OCI-LY1 (cell line): ENCODE data around the gene RILPL2.

Experiments used
- H2AFZ ChIP-seq: fragments of 200-600 bp; sonication (generic), shearing (Covaris generic); 2 replicates; pipeline ENCODE4 v1.6.0; 2014; ENCODE audit warnings: antibody characterized with exemption, mild to moderate bottlenecking, low read length
- H3F3A ChIP-seq: fragments of 200-600 bp; sonication (generic), shearing (Covaris generic); 2 replicates; pipeline ENCODE4 v1.6.0; 2014; ENCODE audit warnings: mild to moderate bottlenecking, antibody characterized with exemption, low read length, moderate library complexity; ENCODE audit not compliant: insufficient read depth
- H3K27ac ChIP-seq: fragments of 200-600 bp; sonication (generic); 2 replicates; pipeline ENCODE4 v1.5.1; 2014; ENCODE audit warnings: low read length, mixed run types, mild to moderate bottlenecking, low read depth; ENCODE audit not compliant: poor library complexity, severe bottlenecking
- H3K27me3 ChIP-seq: fragments of 200-600 bp; sonication (generic); 2 replicates; pipeline ENCODE4 v1.6.0; 2014; ENCODE audit warnings: antibody characterized with exemption, mild to moderate bottlenecking, low read length, moderate library complexity; ENCODE audit not compliant: insufficient read depth
- H3K36me3 ChIP-seq: fragments of 200-600 bp; sonication (generic); 2 replicates; pipeline ENCODE4 v1.6.1; 2014; ENCODE audit warnings: mild to moderate bottlenecking, antibody characterized with exemption, low read length, moderate library complexity, mixed read lengths; ENCODE audit not compliant: insufficient read depth
- H3K4me1 ChIP-seq: fragments of 200-600 bp; sonication (generic); 2 replicates; pipeline ENCODE4 v1.5.1; 2014; ENCODE audit warnings: mild to moderate bottlenecking, low read length, moderate library complexity; ENCODE audit not compliant: insufficient read depth, severe bottlenecking
- H3K4me2 ChIP-seq: fragments of 200-600 bp; sonication (generic), shearing (Covaris generic); 2 replicates; pipeline ENCODE4 v1.6.1; 2014; ENCODE audit warnings: low read length
- H3K4me3 ChIP-seq: fragments of 200-600 bp; sonication (generic); 2 replicates; pipeline ENCODE4 v1.5.1; 2014; ENCODE audit warnings: low read length, low read depth, mild to moderate bottlenecking, mixed read lengths; ENCODE audit not compliant: poor library complexity, severe bottlenecking
- H3K79me2 ChIP-seq: fragments of 200-600 bp; shearing (Covaris generic); 2 replicates; pipeline ENCODE4 v1.6.1; 2016; ENCODE audit warnings: mixed run types, low read length, mixed read lengths; ENCODE audit not compliant: insufficient read depth
- H3K9ac ChIP-seq: fragments of 200-600 bp; sonication (generic), shearing (Covaris generic); 2 replicates; pipeline ENCODE4 v1.6.1; 2014; ENCODE audit warnings: mild to moderate bottlenecking, low read length, mixed read lengths
- H3K9me2 ChIP-seq: fragments of 200-600 bp; sonication (generic), shearing (Covaris generic); 2 replicates; pipeline ENCODE4 v1.6.1; 2014; ENCODE audit warnings: low read depth, mild to moderate bottlenecking, low read length, mixed read lengths
- H3K9me3 ChIP-seq: fragments of 200-600 bp; shearing (Covaris generic); 2 replicates; pipeline ENCODE4 v1.6.1; 2014; ENCODE audit warnings: low read length, mixed read lengths
- H4K20me1 ChIP-seq: fragments of 200-600 bp; sonication (generic), shearing (Covaris generic); 2 replicates; pipeline ENCODE4 v1.6.0; 2016; ENCODE audit warnings: mild to moderate bottlenecking, low read length; ENCODE audit not compliant: insufficient read depth
- CTCF ChIP-seq: fragments of 200-600 bp; sonication (generic), shearing (Covaris generic); IDR thresholded peaks from 2 replicates; pipeline ENCODE4 v1.5.1; 2017; ENCODE audit warnings: mild to moderate bottlenecking, antibody characterized with exemption, low read length, moderate library complexity, mixed read lengths
- EZH2 ChIP-seq: fragments of 200-600 bp; sonication (generic), shearing (Covaris generic); IDR thresholded peaks from 2 replicates; pipeline ENCODE4 v1.8.0; 2017; ENCODE audit warnings: borderline replicate concordance, mixed run types, mild to moderate bottlenecking, antibody characterized with exemption, low read length, moderate library complexity, mixed read lengths

RILPL2 gene

DNA sequence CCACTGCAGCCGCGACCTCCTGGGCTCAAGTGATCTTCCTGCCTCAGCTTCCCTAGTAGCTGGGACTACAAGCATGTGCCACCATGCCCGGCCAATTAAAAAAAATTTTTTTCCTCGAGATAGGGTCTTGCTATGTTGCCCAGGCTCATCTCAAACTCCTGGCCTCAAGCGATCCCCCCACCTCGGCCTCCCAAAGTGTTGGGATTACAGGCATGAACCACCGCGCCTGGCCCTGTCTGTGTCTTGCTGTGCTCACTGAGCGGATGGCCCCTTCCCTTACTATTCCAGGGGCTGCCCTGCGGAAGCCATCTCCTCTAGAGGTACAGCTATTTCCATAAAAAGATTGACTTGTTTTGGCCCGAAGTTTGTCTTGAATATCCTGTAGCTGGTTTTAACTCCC lies 41.6 kb upstream of the RILPL2 start:
- H3K4me3 ChIP-seq, result no peak overlapping the region
- no peaks in the 10 kb centered on the region for H3K9me3 ChIP-seq
- H3K27ac ChIP-seq, result peak overlapping the region; percentile 61
- no peaks in the 10 kb centered on the region for H3K27me3 ChIP-seq
- no peaks in the 10 kb centered on the region for H3K36me3 ChIP-seq
- H3K4me1 ChIP-seq, result peaks cover 81% of the 10 kb centered on the region
- peaks cover 5% of the 10 kb centered on the region; the same call in 1 of the 2 replicates for H3F3A ChIP-seq
- no peak overlapping the region for H3K4me2 ChIP-seq
- H4K20me1 ChIP-seq, result no peaks in the 10 kb centered on the region
- H2AFZ ChIP-seq, result no peak overlapping the region
- TF ChIP-seq EZH2, result no peak
- TF ChIP-seq CTCF, result no peak
- no peaks in the 10 kb centered on the region for H3K9me2 ChIP-seq
- no peak overlapping the region for H3K9ac ChIP-seq
- H3K79me2 ChIP-seq, result no peaks in the 10 kb centered on the region

- Histone ChIP-seq H3K9me2 (no peaks in the 10 kb centered on the region), H3K4me2 (peak overlapping the region; percentile 69), H3F3A (peaks cover 5% of the 10 kb centered on the region; the same call in 1 of the 2 replicates), H2AFZ (no peak overlapping the region), H3K4me1 (peaks cover 65% of the 10 kb centered on the region), H3K9me3 (no peaks in the 10 kb centered on the region), H3K36me3 (peaks cover 14% of the 10 kb centered on the region; the same call in 1 of the 2 replicates), H3K27me3 (no peaks in the 10 kb centered on the region), H4K20me1 (no peaks in the 10 kb centered on the region), H3K79me2 (no peaks in the 10 kb centered on the region), H3K27ac (peak overlapping the region; percentile 93), H3K4me3 (peak overlapping the region; percentile 45), H3K9ac (peak overlapping the region; percentile 37)
- TF ChIP-seq CTCF, result no peak
- no peak for TF ChIP-seq EZH2
Observed at GRCh38 chr12:123475246-123475703, 38.8 kb upstream of the RILPL2 start.

- Histone ChIP-seq H3F3A (peaks cover 5% of the 10 kb centered on the region; the same call in 1 of the 2 replicates), H3K4me2 (peak overlapping the region; percentile 69), H3K4me3 (peak overlapping the region; percentile 45), H3K79me2 (no peaks in the 10 kb centered on the region), H3K27ac (peak overlapping the region; percentile 93), H3K9me2 (no peaks in the 10 kb centered on the region), H2AFZ (no peak overlapping the region), H3K9ac (peak overlapping the region; percentile 37), H3K9me3 (no peaks in the 10 kb centered on the region), H3K4me1 (peaks cover 59% of the 10 kb centered on the region), H4K20me1 (no peaks in the 10 kb centered on the region), H3K27me3 (no peaks in the 10 kb centered on the region), H3K36me3 (peaks cover 14% of the 10 kb centered on the region; the same call in 1 of the 2 replicates)
- TF ChIP-seq EZH2, result no peak
- no peak for TF ChIP-seq CTCF
Observed at GRCh38 chr12:123474485-123475245, 38.2 kb upstream of the RILPL2 start.
